H9 (cell line): Measurements from ENCODE around the gene SIKE1. TPM values are rescaled to one million over a fixed set of nuclear protein-coding genes. Genes with fewer than 3 reads are reported as not detected.

Source experiments
- DNase-seq: peaks from one replicate; pipeline ENCODE4 v3.0.0-alpha.2; 2017
- H2AFZ ChIP-seq: one replicate; pipeline ENCODE4 v1.6.1; 2013; ENCODE audit warnings: mild to moderate bottlenecking, low read length, control low read depth, moderate library complexity
- H2AK5ac ChIP-seq: 2 replicates; pipeline ENCODE4 v1.6.1; 2013; ENCODE audit warnings: low read length, control low read depth, mixed read lengths; ENCODE audit not compliant: insufficient read length
- H2BK120ac ChIP-seq: one replicate; pipeline ENCODE4 v1.6.1; 2013; ENCODE audit warnings: low read depth, mild to moderate bottlenecking, low read length, control low read depth, inconsistent platforms; ENCODE audit not compliant: poor library complexity, severe bottlenecking
- H2BK12ac ChIP-seq: 2 replicates; pipeline ENCODE4 v1.6.1; 2013; ENCODE audit warnings: low read length, control low read depth, mixed read lengths, low read depth; ENCODE audit not compliant: insufficient read length
- H2BK15ac ChIP-seq: 2 replicates; pipeline ENCODE4 v1.6.1; 2013; ENCODE audit warnings: low read depth, low read length, control low read depth
- H2BK20ac ChIP-seq: one replicate; pipeline ENCODE4 v1.6.1; 2013; ENCODE audit warnings: low read depth, mild to moderate bottlenecking, low read length, control low read depth, inconsistent platforms; ENCODE audit not compliant: poor library complexity, severe bottlenecking
- H2BK5ac ChIP-seq: 2 replicates; pipeline ENCODE4 v1.6.1; 2013; ENCODE audit warnings: low read length, control low read depth, mixed read lengths; ENCODE audit not compliant: insufficient read length
- H3K14ac ChIP-seq: 2 replicates; pipeline ENCODE4 v1.6.1; 2013; ENCODE audit warnings: low read length, control low read depth; ENCODE audit not compliant: insufficient read depth
- H3K18ac ChIP-seq: 2 replicates; pipeline ENCODE4 v1.6.1; 2013; ENCODE audit warnings: low read depth, mild to moderate bottlenecking, mixed read lengths, low read length, control low read depth; ENCODE audit not compliant: insufficient read length
- H3K23ac ChIP-seq: 2 replicates; pipeline ENCODE4 v1.6.1; 2013; ENCODE audit warnings: low read length, control low read depth, mixed read lengths, low read depth; ENCODE audit not compliant: insufficient read length
- H3K23me2 ChIP-seq: 2 replicates; pipeline ENCODE4 v1.6.1; 2013; ENCODE audit warnings: low read depth, mild to moderate bottlenecking, mixed read lengths, low read length, control low read depth; ENCODE audit not compliant: insufficient read length, poor library complexity, severe bottlenecking
- H3K27ac ChIP-seq: 2 replicates; pipeline ENCODE4 v1.5.1; 2013; ENCODE audit warnings: low read length, control low read depth, mixed read lengths, low read depth; ENCODE audit not compliant: insufficient read length
- H3K27me3 ChIP-seq: 2 replicates; pipeline ENCODE4 v1.6.1; 2013; ENCODE audit warnings: low read length, control low read depth, inconsistent platforms; ENCODE audit not compliant: insufficient read depth
- H3K4ac ChIP-seq: 2 replicates; pipeline ENCODE4 v1.6.1; 2013; ENCODE audit warnings: low read depth, mild to moderate bottlenecking, control low read depth, inconsistent platforms, low read length, moderate library complexity
- H3K4me1 ChIP-seq: 2 replicates; pipeline ENCODE4 v1.6.1; 2013; ENCODE audit warnings: low read length, control low read depth, inconsistent platforms; ENCODE audit not compliant: insufficient read depth
- H3K4me2 ChIP-seq: 2 replicates; pipeline ENCODE4 v1.6.1; 2013; ENCODE audit warnings: low read length, control low read depth, mixed read lengths; ENCODE audit not compliant: insufficient read length, insufficient read depth
- H3K56ac ChIP-seq: 2 replicates; pipeline ENCODE4 v1.6.1; 2013; ENCODE audit warnings: low read depth, mild to moderate bottlenecking, mixed read lengths, low read length, control low read depth; ENCODE audit not compliant: insufficient read length
- H3K79me1 ChIP-seq: 2 replicates; pipeline ENCODE4 v1.6.1; 2013; ENCODE audit warnings: low read depth, mild to moderate bottlenecking, moderate library complexity, low read length, control low read depth, inconsistent platforms; ENCODE audit not compliant: insufficient read depth, poor library complexity, severe bottlenecking
- H3K79me2 ChIP-seq: 2 replicates; pipeline ENCODE4 v1.6.1; 2013; ENCODE audit warnings: low read length, control low read depth, inconsistent platforms; ENCODE audit not compliant: insufficient read depth
- H3K9ac ChIP-seq: 2 replicates; pipeline ENCODE4 v1.6.1; 2013; ENCODE audit warnings: low read length, control low read depth, mixed read lengths; ENCODE audit not compliant: insufficient read length; ENCODE audit errors: extremely low read depth
- H3K9me3 ChIP-seq: one replicate; pipeline ENCODE4 v1.6.1; 2013; ENCODE audit warnings: low read depth, low read length, inconsistent platforms; ENCODE audit not compliant: control insufficient read depth
- H3T11ph ChIP-seq: one replicate; pipeline ENCODE4 v1.6.1; 2013; ENCODE audit warnings: mild to moderate bottlenecking, low read length, control low read depth, inconsistent platforms
- H4K20me1 ChIP-seq: one replicate; pipeline ENCODE4 v1.6.1; 2013; ENCODE audit not compliant: control insufficient read depth, insufficient read length, insufficient read depth
- H4K5ac ChIP-seq: 2 replicates; pipeline ENCODE4 v1.6.1; 2013; ENCODE audit warnings: low read depth, mild to moderate bottlenecking, mixed read lengths, low read length, control low read depth; ENCODE audit not compliant: insufficient read length
- H4K8ac ChIP-seq: replicated peaks from 2 replicates; pipeline ENCODE4 v1.6.1; 2013; ENCODE audit warnings: low read length, control low read depth, mixed read lengths, low read depth; ENCODE audit not compliant: insufficient read length
- H4K91ac ChIP-seq: 2 replicates; pipeline ENCODE4 v1.6.1; 2013; ENCODE audit warnings: low read depth, mild to moderate bottlenecking, moderate library complexity, mixed read lengths, low read length, control low read depth; ENCODE audit not compliant: insufficient read length
- H3K27ac Mint-ChIP-seq, 3 experiments: 2 replicates in 2 of 3; 3 replicates in 1 of 3; pipeline ENCODE4 v1.8.0; 2020 to 2021; ENCODE audit warnings: mixed read lengths in 3 of 3, mild to moderate bottlenecking in 1 of 3, moderate library complexity in 1 of 3
- H3K27me3 Mint-ChIP-seq: 2 replicates; pipeline ENCODE4 v1.8.0; 2021; ENCODE audit warnings: low read depth, mild to moderate bottlenecking, moderate library complexity, mixed read lengths
- H3K36me3 Mint-ChIP-seq, 3 experiments: 2 replicates in 2 of 3; 3 replicates in 1 of 3; pipeline ENCODE4 v1.8.0; 2020 to 2021; ENCODE audit warnings: low read depth in 3 of 3, mixed read lengths in 3 of 3; ENCODE audit not compliant: insufficient read depth in 1 of 3
- H3K4me1 Mint-ChIP-seq, 2 experiments: 2 replicates each; pipeline ENCODE4 v1.8.0; 2020; ENCODE audit warnings: mixed read lengths in 2 of 2
- H3K4me3 Mint-ChIP-seq, 2 experiments: 2 replicates in 1 of 2; 3 replicates in 1 of 2; pipeline ENCODE4 v1.8.0; 2020 to 2021; ENCODE audit warnings: mild to moderate bottlenecking in 2 of 2, mixed read lengths in 2 of 2, moderate library complexity in 1 of 2
- H3K9me3 Mint-ChIP-seq, 2 experiments: 2 replicates in 1 of 2; 3 replicates in 1 of 2; pipeline ENCODE4 v1.8.0; 2020; ENCODE audit warnings: mild to moderate bottlenecking in 2 of 2, mixed read lengths in 2 of 2, moderate library complexity in 1 of 2
- CTCF ChIP-seq: fragments of 200-600 bp; sonication (generic); conservative IDR thresholded peaks from 3 replicates; pipeline ENCODE4 v1.8.0; 2021; ENCODE audit warnings: antibody characterized with exemption, mild to moderate bottlenecking
- WGBS: extraction: QIAGEN DNeasy Blood & Tissue Kit; methylation state at CpG from one replicate; pipeline ENCODE4 v1.1.7; 2013; ENCODE audit warnings: missing lambda C conversion rate, low lambda C conversion rate, mixed read lengths; ENCODE audit not compliant: insufficient read length; ENCODE audit errors: extremely low coverage; 5-methylcytosine and 5-hydroxymethylcytosine counted together
- total RNA-seq: library from RNA; stranded (reverse); gene quantifications from 2 replicates; pipeline ENCODE4 v1.2.1, GENCODE V29; 2021

The SIKE1 gene
- total RNA-seq, 1 experiment from 2014 or later: 75.3 TPM

- Histone ChIP-seq H3K18ac (no peak overlapping the region), H4K8ac (no peak overlapping the region), H2BK120ac (no peak overlapping the region), H2BK15ac (no peak overlapping the region), H3K27me3 (no peaks in the 10 kb centered on the region), H3K23ac (no peak overlapping the region), H3K23me2 (no peaks in the 10 kb centered on the region), H4K91ac (no peak overlapping the region), H2BK12ac (no peak overlapping the region), H3K14ac (no peak overlapping the region), H4K20me1 (peaks cover 3% of the 10 kb centered on the region), H2AK5ac (no peak overlapping the region), H3K27ac (no peak overlapping the region), H3T11ph (no peak overlapping the region), H3K9me3 (no peaks in the 10 kb centered on the region), H3K4me1 (no peaks in the 10 kb centered on the region), H3K56ac (no peak overlapping the region), H3K4me2 (no peak overlapping the region), H2AFZ (no peak overlapping the region), H3K4ac (no peak overlapping the region), H3K9ac (no peak overlapping the region), H4K5ac (no peak overlapping the region), H3K79me1 (peaks cover 5% of the 10 kb centered on the region), H3K79me2 (peaks cover 51% of the 10 kb centered on the region), H2BK5ac (no peak overlapping the region), H2BK20ac (no peak overlapping the region)
- TF ChIP-seq CTCF: no peak
- H3K27ac Mint-ChIP-seq: no peak overlapping the region
- WGBS: no CpG with 5 or more reads among the region's 6 CpGs
- H3K4me1 Mint-ChIP-seq: peaks cover 0 to 5% of the 10 kb centered on the region in 2 experiments; a peak in 2 of 4 replicates
- no peaks in the 10 kb centered on the region for H3K9me3 Mint-ChIP-seq
- no peak overlapping the region for H3K4me3 Mint-ChIP-seq
- peaks cover 45 to 85% (median 66%) of the 10 kb centered on the region in 3 experiments for H3K36me3 Mint-ChIP-seq
- DNase-seq: no peak
- H3K27me3 Mint-ChIP-seq: no peaks in the 10 kb centered on the region
Observed at GRCh38 chr1:114746450-114747121, 33.9 kb downstream of the SIKE1 start.
